GM20000 (cell line): ENCODE measurements around the gene CFAP141.

Source experiments
- DNase-seq: peaks from one replicate; pipeline ENCODE4 v3.0.0; 2012; ENCODE audit warnings: low spot score
- CTCF ChIP-seq: IDR thresholded peaks from 2 replicates; pipeline ENCODE4 v1.5.1; 2012; ENCODE audit warnings: mild to moderate bottlenecking, control low read depth; ENCODE audit errors: extremely low read depth, missing control alignments

The CFAP141 gene

GRCh38 chr1:154186852-154187501 is 19.2 kb downstream of the CFAP141 start:
- no peak for TF ChIP-seq CTCF

GRCh38 chr1:154186177-154186576 is 20.0 kb downstream of the CFAP141 start:
- peak; percentile 45 for TF ChIP-seq CTCF
- peak; percentile 51 for DNase-seq

More at GRCh38 chr1:154186852-154187501, 19.2 kb downstream of the CFAP141 start:
- DNase-seq: no peak

- no peak for TF ChIP-seq CTCF
- peak; percentile 89 for DNase-seq
Measured at GRCh38 chr1:154183046-154183915, 22.9 kb downstream of the CFAP141 start.

- peak; percentile 77 for DNase-seq
- no peak for TF ChIP-seq CTCF
Measured at GRCh38 chr1:154182344-154183045, 23.6 kb downstream of the CFAP141 start.

GRCh38 chr1:154181944-154182343 is 24.2 kb downstream of the CFAP141 start:
- no peak for TF ChIP-seq CTCF
- DNase-seq: no peak

- peak; percentile 50 for DNase-seq
Measured at GRCh38 chr1:154179946-154180687, 26.0 kb downstream of the CFAP141 start.

More at GRCh38 chr1:154179946-154180687, 26.0 kb downstream of the CFAP141 start:
- no peak for TF ChIP-seq CTCF
